OCI-LY1 (cell line): ENCODE data around the gene RASGRF2.

Experiments used
- H2AFZ ChIP-seq: fragments of 200-600 bp; sonication (generic), shearing (Covaris generic); 2 replicates; pipeline ENCODE4 v1.6.0; 2014; ENCODE audit warnings: antibody characterized with exemption, mild to moderate bottlenecking, low read length
- H3F3A ChIP-seq: fragments of 200-600 bp; sonication (generic), shearing (Covaris generic); 2 replicates; pipeline ENCODE4 v1.6.0; 2014; ENCODE audit warnings: mild to moderate bottlenecking, antibody characterized with exemption, low read length, moderate library complexity; ENCODE audit not compliant: insufficient read depth
- H3K27ac ChIP-seq: fragments of 200-600 bp; sonication (generic); 2 replicates; pipeline ENCODE4 v1.5.1; 2014; ENCODE audit warnings: low read length, mixed run types, mild to moderate bottlenecking, low read depth; ENCODE audit not compliant: poor library complexity, severe bottlenecking
- H3K27me3 ChIP-seq: fragments of 200-600 bp; sonication (generic); 2 replicates; pipeline ENCODE4 v1.6.0; 2014; ENCODE audit warnings: antibody characterized with exemption, mild to moderate bottlenecking, low read length, moderate library complexity; ENCODE audit not compliant: insufficient read depth
- H3K36me3 ChIP-seq: fragments of 200-600 bp; sonication (generic); 2 replicates; pipeline ENCODE4 v1.6.1; 2014; ENCODE audit warnings: mild to moderate bottlenecking, antibody characterized with exemption, low read length, moderate library complexity, mixed read lengths; ENCODE audit not compliant: insufficient read depth
- H3K4me1 ChIP-seq: fragments of 200-600 bp; sonication (generic); 2 replicates; pipeline ENCODE4 v1.5.1; 2014; ENCODE audit warnings: mild to moderate bottlenecking, low read length, moderate library complexity; ENCODE audit not compliant: insufficient read depth, severe bottlenecking
- H3K4me2 ChIP-seq: fragments of 200-600 bp; sonication (generic), shearing (Covaris generic); 2 replicates; pipeline ENCODE4 v1.6.1; 2014; ENCODE audit warnings: low read length
- H3K4me3 ChIP-seq: fragments of 200-600 bp; sonication (generic); 2 replicates; pipeline ENCODE4 v1.5.1; 2014; ENCODE audit warnings: low read length, low read depth, mild to moderate bottlenecking, mixed read lengths; ENCODE audit not compliant: poor library complexity, severe bottlenecking
- H3K79me2 ChIP-seq: fragments of 200-600 bp; shearing (Covaris generic); 2 replicates; pipeline ENCODE4 v1.6.1; 2016; ENCODE audit warnings: mixed run types, low read length, mixed read lengths; ENCODE audit not compliant: insufficient read depth
- H3K9ac ChIP-seq: fragments of 200-600 bp; sonication (generic), shearing (Covaris generic); 2 replicates; pipeline ENCODE4 v1.6.1; 2014; ENCODE audit warnings: mild to moderate bottlenecking, low read length, mixed read lengths
- H3K9me2 ChIP-seq: fragments of 200-600 bp; sonication (generic), shearing (Covaris generic); 2 replicates; pipeline ENCODE4 v1.6.1; 2014; ENCODE audit warnings: low read depth, mild to moderate bottlenecking, low read length, mixed read lengths
- H3K9me3 ChIP-seq: fragments of 200-600 bp; shearing (Covaris generic); 2 replicates; pipeline ENCODE4 v1.6.1; 2014; ENCODE audit warnings: low read length, mixed read lengths
- H4K20me1 ChIP-seq: fragments of 200-600 bp; sonication (generic), shearing (Covaris generic); 2 replicates; pipeline ENCODE4 v1.6.0; 2016; ENCODE audit warnings: mild to moderate bottlenecking, low read length; ENCODE audit not compliant: insufficient read depth
- CTCF ChIP-seq: fragments of 200-600 bp; sonication (generic), shearing (Covaris generic); IDR thresholded peaks from 2 replicates; pipeline ENCODE4 v1.5.1; 2017; ENCODE audit warnings: mild to moderate bottlenecking, antibody characterized with exemption, low read length, moderate library complexity, mixed read lengths
- EZH2 ChIP-seq: fragments of 200-600 bp; sonication (generic), shearing (Covaris generic); IDR thresholded peaks from 2 replicates; pipeline ENCODE4 v1.8.0; 2017; ENCODE audit warnings: borderline replicate concordance, mixed run types, mild to moderate bottlenecking, antibody characterized with exemption, low read length, moderate library complexity, mixed read lengths

Gene RASGRF2

GRCh38 chr5:81162501-81162900 lies 202.3 kb downstream of the RASGRF2 start:
- H3K9me3 ChIP-seq: no peaks in the 10 kb centered on the region
- no peaks in the 10 kb centered on the region for H4K20me1 ChIP-seq
- no peaks in the 10 kb centered on the region for H3F3A ChIP-seq
- H2AFZ ChIP-seq: no peak overlapping the region
- no peak overlapping the region for H3K27ac ChIP-seq
- H3K79me2 ChIP-seq: no peaks in the 10 kb centered on the region
- no peak overlapping the region for H3K4me3 ChIP-seq
- no peaks in the 10 kb centered on the region for H3K4me1 ChIP-seq
- H3K36me3 ChIP-seq: no peaks in the 10 kb centered on the region
- no peak overlapping the region for H3K4me2 ChIP-seq
- H3K27me3 ChIP-seq: peaks cover 6% of the 10 kb centered on the region; the same call in 1 of the 2 replicates
- no peak overlapping the region for H3K9ac ChIP-seq
- no peak for TF ChIP-seq CTCF
- H3K9me2 ChIP-seq: no peaks in the 10 kb centered on the region

DNA sequence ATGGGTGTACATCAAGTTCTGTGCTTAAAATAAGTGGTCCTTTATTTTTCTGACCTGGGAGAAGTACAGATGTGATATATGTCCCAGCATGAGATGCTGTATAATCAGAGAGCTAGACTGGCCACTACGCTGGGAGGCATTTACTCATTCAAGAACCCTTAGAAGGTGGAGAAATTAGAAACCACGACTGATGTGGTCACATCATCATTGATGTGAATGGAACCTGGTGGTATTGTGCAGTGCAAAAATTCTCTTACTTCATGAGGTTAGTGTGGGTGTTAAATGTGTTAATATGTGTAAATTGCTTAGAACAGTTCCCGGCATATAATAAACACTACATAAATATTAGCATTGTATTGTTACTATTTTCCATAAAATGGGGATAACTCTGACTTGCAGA lies 203.5 kb downstream of the RASGRF2 start:
- Histone ChIP-seq H2AFZ (no peak overlapping the region), H4K20me1 (no peaks in the 10 kb centered on the region), H3K36me3 (no peaks in the 10 kb centered on the region), H3K9me3 (no peaks in the 10 kb centered on the region), H3F3A (no peaks in the 10 kb centered on the region), H3K27ac (no peak overlapping the region), H3K4me2 (no peak overlapping the region), H3K9ac (no peak overlapping the region), H3K27me3 (peaks cover 6% of the 10 kb centered on the region; the same call in 1 of the 2 replicates), H3K9me2 (no peaks in the 10 kb centered on the region), H3K79me2 (no peaks in the 10 kb centered on the region), H3K4me3 (no peak overlapping the region), H3K4me1 (no peaks in the 10 kb centered on the region)
- TF ChIP-seq CTCF: no peak

DNA sequence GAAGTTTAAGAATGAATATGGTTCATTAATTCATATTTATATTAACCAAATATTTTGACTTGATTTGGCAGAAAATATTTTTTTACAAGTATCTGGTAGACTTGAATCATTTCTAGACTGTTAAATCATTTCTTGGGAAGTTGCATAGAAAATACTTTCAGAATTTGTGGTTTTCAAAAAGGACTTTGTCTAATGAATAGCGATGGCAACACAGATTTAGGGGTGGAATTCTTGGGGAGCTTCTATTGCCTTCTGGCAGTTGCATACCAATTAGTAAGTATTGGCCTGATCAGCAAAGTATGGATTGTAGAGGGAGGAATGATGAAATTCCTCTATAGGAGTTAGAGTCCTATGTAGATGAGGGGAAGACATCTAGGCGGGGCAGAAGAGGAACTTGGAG lies 204.3 kb downstream of the RASGRF2 start:
- no peaks in the 10 kb centered on the region for H3F3A ChIP-seq
- H3K9ac ChIP-seq: no peak overlapping the region
- H4K20me1 ChIP-seq: no peaks in the 10 kb centered on the region
- no peak overlapping the region for H3K27ac ChIP-seq
- H3K4me2 ChIP-seq: no peak overlapping the region
- peaks cover 6% of the 10 kb centered on the region; the same call in 1 of the 2 replicates for H3K27me3 ChIP-seq
- H3K79me2 ChIP-seq: no peaks in the 10 kb centered on the region
- no peaks in the 10 kb centered on the region for H3K4me1 ChIP-seq
- TF ChIP-seq CTCF: no peak
- TF ChIP-seq EZH2: no peak
- no peaks in the 10 kb centered on the region for H3K9me3 ChIP-seq
- no peak overlapping the region for H3K4me3 ChIP-seq
- no peaks in the 10 kb centered on the region for H3K36me3 ChIP-seq
- no peaks in the 10 kb centered on the region for H3K9me2 ChIP-seq
- no peak overlapping the region for H2AFZ ChIP-seq
